T1000 (cell line): ENCODE data around the gene STAT4.

ENCODE experiments used
- DNase-seq: peaks from one replicate; lab custom pipeline; 2025; ENCODE audit warnings: mixed read lengths; lab: John Stamatoyannopoulos, UW

Gene STAT4

DNA sequence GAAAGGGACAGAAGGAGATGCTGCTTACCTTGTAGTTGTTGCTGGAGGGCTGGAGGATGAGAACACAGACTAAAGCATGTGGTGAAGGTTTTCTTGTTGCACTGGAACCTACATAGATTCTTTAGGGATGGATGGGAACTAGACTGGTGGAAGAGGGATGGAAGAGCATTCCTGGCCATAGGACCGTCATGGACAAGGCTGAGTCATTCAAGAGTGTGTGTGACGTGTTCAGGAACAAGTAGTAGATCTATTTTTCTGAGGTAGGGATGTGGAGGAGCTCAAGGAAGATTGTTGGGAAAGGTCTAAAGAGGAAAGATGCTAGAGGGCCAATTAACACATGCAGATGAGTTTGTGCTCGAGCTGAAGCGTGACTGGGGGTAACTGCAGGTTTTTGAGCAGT lies 6.6 kb downstream of the STAT4 start:
- no peak for DNase-seq

DNA sequence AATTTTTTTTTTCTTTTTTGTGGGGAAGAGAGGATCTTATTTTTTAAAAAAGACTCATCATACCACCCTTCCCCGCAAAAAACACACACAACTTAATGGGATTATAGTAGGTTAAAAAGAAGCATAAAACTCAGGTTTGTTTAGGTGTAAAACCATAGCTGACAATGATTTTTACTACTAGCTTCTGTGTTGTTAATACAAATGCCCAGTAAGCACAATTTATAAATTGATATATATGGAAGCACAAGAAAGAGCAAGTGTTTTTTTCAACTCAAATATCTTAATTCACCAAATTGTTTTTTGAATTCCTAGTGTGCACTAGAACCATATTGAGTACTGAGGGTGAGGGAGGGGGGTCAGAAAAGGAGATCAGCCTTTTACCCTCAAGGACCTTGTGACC lies 7.0 kb downstream of the STAT4 start:
- no peak for DNase-seq

DNA sequence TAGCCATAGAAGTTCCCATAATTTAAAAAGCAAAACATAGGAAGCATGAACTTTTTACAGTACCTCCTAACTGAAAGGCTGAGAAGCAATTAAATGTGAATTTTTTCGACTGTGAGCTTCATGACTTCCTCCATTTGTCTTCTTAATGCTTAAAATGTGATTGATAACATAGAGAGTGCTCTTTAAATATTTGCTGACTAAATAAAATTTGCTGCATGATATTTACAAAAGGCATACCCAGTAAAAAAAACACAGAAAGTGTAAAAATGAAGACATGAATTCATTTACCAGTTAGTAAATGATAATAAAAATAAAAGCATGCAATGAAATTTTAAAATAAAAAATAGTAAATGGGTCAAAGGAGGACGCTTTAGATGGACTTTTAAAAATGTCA lies 21.9 kb downstream of the STAT4 start:
- no peak for DNase-seq

DNA sequence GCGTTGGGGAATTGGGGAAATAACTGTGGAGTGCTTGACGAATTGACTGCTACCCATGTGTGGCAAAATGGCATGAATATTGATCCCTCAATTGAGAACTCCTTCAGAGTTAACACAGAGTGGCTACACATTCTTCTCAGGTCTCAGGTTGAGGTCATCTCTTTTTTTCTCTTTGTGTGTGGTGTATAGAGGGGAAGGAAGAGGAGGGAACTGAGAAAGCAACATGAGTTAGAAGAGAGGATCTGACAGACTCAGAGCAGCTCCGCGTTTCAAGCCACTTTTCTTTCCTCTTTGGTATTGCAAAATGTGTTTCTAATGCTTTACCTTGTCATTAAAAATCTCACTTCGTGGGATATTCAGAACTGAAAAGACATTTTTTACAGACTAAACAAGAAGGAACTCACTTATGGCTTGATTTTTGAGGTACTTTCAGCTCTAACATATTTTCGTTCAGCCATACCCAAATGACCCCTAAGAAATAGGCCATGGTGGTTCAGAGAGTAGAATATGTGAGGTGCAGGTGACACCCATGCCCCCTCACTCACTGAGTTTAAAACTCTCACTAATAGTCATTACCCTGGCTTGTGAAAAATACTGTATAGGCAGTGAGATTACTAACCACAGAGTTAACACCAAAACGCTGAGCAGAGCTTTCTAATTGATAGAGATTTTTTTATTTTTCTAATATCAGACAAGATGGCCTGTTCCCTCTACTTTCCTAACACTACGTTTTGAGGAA lies 22.5 kb downstream of the STAT4 start:
- no peak for DNase-seq

- no peak for DNase-seq
Observed at GRCh38 chr2:191127235-191127634, 23.6 kb downstream of the STAT4 start.

GRCh38 chr2:191126386-191127085 lies 24.3 kb downstream of the STAT4 start:
- no peak for DNase-seq

DNA sequence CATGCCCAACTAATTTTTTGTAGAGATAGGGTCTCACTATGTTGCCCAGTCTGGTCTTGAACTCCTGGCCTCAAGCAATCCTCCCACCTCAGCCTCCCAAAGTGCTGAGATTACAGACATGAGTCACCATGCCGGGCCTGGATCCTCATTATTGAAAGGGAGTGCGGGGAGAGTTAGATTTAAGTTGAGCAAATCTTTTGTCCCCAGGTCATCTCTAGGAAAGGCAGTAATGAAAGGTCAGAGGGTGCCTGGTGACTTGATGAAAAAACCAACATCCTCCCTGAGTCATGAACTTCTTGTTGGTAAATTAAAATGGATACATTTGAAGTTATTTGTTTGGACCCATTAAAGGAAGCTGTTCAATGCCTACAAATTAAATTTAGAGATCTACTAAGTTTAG lies 25.1 kb downstream of the STAT4 start:
- no peak for DNase-seq

- DNase-seq: no peak
Observed at GRCh38 chr2:191122638-191123294, 28.0 kb downstream of the STAT4 start.

DNA sequence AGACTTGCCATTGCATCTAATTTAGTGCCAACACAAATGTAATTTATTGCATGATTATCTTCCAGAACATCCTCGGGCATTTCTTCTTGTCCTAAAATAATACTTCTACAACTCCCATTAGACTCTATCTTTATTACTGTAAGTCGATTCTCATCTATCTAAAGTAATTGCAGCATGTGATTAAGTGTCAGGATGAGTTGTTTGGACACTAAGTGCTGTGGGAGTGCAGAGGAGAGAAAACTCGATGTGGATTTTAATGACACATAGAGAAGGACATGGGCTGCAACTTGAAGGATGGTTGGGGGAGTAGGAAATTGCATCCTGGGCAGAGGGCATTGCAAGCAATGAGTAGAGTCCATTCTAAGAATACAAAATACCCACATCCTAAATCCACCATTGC lies 33.5 kb downstream of the STAT4 start:
- DNase-seq: no peak

GRCh38 chr2:191115804-191116203 lies 35.0 kb downstream of the STAT4 start:
- DNase-seq: no peak

GRCh38 chr2:191115391-191115790 lies 35.4 kb downstream of the STAT4 start:
- no peak for DNase-seq

DNA sequence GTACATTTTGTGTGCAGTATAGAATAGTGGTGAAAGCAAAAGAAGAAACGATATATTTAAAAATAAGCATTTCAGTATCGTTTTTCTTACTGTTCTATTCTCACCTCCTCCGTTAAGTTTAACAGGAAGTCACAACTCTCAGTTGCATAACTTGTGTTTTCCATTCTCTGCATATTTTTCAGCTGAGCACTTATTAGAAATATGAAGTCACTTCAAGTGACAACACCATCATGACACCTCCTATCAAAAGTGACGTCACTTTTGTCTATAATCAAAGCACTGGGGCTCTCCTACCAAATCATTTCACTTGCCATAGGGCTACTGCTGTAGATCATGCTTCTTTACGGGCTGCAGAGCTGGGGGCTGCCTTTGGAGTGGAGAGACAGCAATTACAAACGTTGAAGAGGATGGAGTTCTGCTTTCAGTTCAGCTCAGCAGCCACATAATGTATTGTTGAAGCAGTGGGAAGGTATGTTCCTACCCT lies 36.3 kb downstream of the STAT4 start:
- DNase-seq: no peak

- DNase-seq: no peak
Observed at GRCh38 chr2:191113761-191114160, 37.0 kb downstream of the STAT4 start.

DNA sequence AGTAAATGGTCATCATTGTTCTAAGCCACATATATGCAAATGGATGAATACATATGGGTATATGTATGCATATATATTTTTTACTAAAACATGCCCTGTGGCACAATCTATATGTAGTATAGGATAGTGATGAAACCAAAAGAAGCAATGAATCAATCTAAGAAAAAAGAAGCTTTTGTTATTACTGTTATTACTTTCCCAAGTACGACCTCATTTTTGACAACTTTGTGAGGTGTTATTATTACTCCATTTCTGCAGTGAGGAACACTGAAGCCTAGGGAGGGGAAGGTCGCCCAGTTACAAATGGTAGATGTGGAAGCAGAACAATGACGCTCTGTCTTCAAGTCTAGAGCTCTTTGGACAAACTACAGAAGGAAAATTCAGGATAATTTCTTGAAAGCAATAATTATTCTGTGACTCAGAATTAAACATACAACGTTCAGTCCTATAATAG lies 38.3 kb downstream of the STAT4 start:
- no peak for DNase-seq

- no peak for DNase-seq
Observed at GRCh38 chr2:191109888-191110287, 40.9 kb downstream of the STAT4 start.

DNA sequence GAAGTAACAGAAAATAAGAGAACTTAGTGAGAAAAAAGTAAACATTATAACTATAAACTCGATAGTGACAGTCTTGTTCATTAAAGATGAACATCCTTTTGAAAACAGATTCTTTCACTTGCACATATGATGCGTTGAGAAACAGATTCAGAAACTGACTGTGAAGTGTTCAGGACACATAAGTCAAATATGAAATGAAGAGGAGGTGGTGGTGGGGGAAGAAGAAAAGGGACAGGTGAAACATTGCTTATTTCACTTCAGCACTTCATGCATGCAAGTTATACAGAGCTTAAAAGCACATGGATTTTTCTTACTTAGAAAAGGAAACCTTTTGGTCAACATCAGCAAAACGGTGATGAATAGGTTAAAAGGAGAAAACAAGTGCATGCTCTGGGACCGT lies 42.5 kb downstream of the STAT4 start:
- DNase-seq: no peak

DNA sequence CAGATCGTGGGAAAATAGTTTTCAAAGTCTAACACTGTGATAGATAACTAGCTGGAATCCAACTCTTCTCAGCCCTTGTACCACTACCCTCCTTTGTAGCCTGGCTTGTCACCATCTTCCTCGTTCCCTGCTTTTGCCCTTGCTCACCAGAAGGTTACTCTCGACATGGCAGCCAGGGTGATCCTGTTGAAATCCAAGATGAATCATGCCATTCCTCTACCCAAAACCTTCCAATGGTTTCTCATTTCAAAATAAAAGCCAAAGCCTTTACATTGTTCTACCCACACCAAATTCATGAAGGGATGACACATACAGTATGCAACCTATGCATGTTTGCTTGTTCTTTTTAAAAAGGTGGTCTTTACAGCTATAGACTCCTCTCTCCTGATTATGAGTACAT lies 45.7 kb downstream of the STAT4 start:
- DNase-seq: no peak

GRCh38 chr2:191103774-191104173 lies 47.0 kb downstream of the STAT4 start:
- no peak for DNase-seq

DNA sequence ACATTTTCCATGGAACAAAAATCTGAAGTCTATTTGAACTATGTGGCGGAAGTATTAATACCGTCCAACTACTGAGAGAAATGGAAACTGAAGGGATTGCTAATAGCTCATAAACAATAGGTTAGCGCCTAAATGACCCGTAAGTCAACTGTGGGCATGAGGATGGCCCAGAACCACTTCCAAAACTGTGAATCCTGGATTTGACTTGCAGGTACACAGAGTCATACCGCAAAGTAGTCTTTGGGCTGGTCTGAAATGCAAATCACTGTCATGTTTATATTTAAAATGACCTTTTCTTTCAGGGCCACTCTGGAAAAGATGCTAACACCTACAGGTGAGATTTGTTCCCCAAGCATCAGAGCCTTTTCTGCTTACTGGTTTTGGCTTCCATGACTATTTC lies 50.6 kb downstream of the STAT4 start:
- no peak for DNase-seq

DNA sequence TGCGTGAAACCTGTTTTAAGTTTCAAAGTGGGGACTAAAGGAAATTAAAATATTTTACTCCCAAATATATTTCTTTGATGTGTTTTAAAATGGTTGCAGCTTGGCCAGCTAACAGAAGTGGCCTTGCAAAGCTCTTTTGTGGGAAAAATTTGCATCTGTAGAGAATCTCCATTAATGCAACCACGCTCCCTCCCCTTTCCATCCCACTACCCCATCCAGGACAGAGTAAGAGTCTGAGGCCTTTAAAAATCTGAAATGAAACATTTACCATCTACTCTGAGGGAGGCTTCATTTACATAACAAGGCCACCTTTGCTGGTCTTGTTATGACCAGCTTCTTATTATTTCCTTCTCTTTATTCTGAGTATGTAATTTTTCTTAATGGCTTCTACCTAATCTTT lies 63.5 kb downstream of the STAT4 start:
- no peak for DNase-seq

GRCh38 chr2:191086706-191087105 lies 64.1 kb downstream of the STAT4 start:
- DNase-seq: no peak

GRCh38 chr2:191083540-191083939 lies 67.3 kb downstream of the STAT4 start:
- DNase-seq: no peak

DNA sequence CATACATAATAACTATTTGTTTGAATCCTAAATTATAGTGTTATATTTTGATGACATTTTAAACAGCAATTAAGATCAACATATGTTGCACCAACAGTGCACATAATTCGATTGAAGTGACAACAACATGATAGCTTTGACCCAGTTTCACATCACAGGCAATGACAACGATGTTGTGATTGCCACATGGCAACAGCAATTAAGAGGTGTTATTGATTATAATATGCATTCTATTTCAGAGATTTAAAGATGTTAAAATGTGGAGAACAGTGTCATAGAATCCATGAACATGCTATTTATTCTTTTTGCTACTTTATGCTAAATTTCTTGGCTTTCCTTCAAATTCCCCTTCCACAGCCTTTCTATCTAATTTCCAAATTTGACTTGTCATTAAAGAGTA lies 68.5 kb downstream of the STAT4 start:
- no peak for DNase-seq
